NCI-H524 treated with DMSO at 0.1 percent for 48 hours (cell line): ENCODE measurements around the gene MMP25.
"Not testable (repeated sequence)": the region's sequence is repeated elsewhere in the genome, so short reads cannot be mapped to it uniquely, and the experiment has no call there.

Source experiments
- DNase-seq: peaks from one replicate; lab custom pipeline; 2025; lab: John Stamatoyannopoulos, UW

The MMP25 gene

GRCh38 chr16:3074860-3075522, 28.6 kb downstream of the MMP25 start:
- DNase-seq = no peak

DNA sequence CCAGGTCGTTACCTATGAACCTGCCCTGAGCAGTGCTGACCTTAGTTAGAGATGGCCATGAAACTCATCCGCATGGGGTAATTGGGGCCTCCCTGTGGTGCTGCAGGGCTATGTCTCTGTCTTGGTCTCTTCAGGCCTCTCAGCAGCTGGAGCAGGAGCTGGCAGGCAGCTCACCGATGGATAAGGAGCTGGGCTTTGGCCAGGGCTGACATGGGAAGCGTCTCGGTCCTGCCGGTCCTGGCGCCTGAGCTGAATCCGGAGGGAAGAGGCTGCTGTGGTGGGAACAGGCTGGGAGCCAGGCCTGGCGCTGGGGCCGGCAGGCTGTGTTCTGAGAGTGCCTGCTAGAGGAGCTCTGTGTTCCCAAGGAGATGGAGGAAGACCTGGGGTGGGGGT, 29.2 kb downstream of the MMP25 start:
- DNase-seq = no peak

GRCh38 chr16:3075946-3076345, 29.6 kb downstream of the MMP25 start:
- not testable (repeated sequence) for DNase-seq

DNA sequence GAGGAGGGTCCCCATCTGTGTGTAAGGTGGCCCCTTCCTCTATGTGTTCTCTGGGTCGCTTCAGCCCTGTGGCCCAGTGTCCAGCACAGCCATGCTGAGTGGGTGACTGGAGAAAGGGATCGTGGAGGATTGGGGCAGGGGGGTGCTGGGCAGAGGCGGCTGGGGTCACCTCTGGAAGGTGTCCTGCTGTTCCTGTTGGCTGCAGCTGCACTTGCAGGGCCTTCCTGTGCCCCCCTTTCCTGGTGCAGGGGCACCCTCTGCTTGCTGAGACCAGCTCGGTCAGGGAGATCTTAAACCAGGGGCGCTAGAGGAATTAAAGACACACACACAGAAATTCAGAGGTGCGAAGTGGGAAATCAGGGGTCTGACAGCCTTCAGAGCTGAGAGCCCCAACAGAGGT, 30.2 kb downstream of the MMP25 start:
- no peak for DNase-seq

DNA sequence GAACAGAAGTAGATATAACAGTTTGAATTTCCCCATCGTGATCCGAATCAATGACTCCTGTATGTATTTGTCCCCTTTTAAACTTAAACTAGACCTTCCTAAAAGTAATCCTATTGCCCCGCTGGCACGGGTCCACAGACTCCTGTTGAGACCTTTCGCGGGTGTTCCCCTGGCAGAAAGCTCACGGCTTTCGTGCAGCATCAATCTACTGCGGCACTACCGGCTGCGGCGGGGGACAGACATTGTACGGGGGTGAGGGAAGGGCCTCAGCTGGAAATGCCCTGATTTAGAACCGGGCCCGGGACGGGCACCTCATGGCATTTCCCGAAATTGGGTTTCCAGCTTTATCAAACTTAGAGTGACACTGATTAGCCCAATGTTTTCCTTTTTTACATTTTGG, 33.7 kb downstream of the MMP25 start:
- DNase-seq = no peak

DNA sequence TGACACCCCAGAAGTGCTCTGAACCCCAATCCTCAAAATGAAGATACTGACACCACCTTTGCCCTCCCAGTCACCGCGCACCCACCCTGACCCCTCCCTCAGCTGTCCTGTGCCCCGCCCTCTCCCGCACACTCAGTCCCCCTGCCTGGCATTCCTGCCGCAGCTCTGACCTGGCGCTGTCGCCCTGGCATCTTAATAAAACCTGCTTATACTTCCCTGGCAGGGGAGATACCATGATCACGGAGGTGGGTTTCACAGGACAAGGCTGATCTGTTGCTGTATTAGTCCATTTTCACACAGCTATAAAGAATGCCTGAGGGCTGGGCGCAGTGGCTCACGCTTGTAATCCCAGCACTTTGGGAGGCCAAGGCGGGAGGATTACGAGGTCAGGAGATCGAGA, 35.6 kb downstream of the MMP25 start:
- DNase-seq = not testable (repeated sequence)

GRCh38 chr16:3083408-3083807, 37.0 kb downstream of the MMP25 start:
- not testable (repeated sequence) for DNase-seq

- no peak for DNase-seq
Observed at GRCh38 chr16:3084491-3084890, 38.1 kb downstream of the MMP25 start.

DNA sequence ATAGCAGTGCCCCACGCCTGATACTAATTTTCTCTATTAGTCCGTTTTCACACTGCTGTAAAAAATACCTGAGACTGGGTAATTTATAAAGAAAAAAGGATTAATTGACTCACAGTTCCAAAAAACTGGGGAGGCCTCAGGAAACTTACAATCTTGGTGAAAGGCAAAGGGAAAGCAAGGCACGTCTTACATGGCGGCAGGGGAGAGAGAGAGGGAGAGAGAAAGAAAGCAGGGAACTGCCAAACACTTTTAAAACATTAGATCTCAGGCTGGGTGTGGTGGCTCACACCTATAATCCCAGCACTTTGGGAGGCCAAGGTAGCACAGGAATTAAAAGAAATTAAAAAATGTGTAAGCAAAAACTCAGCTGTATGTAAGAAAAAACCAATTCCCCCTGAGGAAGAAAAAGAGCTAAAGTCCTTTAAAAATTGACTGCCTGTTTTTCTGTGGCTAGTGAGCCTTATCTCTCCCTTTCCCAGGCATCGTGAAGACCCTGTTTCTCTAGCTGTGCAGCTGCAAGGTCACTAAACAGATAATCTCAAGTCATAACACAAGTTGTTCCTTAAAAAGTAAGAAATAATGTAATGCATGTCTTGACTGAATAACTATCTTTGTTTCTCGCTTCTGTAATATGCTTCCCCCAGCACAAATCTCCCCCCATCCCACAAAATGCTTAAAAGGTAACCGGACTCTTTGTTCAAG, 38.8 kb downstream of the MMP25 start:
- no peak for DNase-seq

DNA sequence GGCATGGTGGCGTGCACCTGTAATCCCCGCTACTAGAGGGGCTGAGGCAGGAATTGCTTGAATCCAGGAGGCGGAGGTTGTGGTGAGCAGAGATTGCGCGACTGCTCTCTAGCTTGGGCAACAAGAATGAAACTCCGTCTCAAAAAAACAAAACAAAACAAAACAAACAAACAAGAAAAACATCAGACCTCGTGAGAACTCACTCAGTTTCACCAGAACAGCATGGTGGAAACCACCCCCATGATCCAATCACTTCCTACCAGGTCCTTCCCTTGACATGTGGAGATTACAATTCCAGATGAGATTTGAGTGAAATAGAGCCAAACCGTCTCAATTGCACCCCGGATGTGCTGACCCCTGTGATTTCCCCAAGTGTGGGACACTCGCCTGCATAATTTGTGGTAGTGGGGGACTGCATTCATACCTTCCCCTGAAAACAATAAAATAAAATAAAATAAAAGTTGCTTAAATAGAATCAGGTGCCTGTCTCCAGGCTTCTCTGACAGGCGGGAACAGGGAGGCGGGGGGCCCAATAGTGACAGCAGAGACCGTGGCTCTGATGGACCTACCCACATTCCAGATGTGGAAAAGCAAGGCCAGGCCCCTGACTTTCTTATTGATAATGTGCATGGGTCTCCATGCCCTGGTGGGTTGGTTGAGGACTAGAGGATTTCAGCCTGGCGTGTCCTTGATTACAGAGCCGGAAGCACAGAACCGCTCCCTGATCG, 39.7 kb downstream of the MMP25 start:
- DNase-seq = no peak

DNA sequence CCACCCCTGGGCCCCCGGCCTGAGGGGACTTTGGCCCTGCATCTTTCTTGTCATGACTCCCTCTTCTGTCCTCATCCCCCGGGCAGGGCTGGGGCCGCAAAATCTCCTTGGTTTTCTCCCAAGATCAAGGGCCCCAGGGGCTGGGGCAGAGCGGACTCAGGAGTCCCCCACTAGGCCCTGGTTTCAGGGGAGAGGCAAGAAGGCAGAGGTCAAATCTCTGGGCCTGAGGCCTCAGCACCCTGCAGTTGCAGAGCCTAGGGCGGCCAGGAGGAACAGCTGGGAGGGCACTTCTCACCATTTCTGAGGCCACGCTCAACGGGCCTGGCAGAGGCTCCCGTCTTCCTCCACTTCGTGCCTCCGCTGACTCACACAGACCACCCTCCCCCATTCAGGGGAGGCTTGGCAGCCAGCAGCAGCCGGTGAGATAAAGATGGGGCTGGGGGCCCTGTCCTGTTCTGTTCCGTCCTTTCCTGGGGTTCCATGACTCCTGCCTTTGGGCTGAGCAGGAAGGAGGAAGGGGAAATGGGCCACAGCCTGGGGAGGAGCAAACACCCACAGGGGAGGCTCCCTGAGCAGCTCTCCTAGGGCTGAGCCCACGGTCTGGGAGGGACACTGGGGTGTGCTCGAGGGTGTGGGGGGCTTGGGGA, 40.4 kb downstream of the MMP25 start:
- DNase-seq = no peak

DNA sequence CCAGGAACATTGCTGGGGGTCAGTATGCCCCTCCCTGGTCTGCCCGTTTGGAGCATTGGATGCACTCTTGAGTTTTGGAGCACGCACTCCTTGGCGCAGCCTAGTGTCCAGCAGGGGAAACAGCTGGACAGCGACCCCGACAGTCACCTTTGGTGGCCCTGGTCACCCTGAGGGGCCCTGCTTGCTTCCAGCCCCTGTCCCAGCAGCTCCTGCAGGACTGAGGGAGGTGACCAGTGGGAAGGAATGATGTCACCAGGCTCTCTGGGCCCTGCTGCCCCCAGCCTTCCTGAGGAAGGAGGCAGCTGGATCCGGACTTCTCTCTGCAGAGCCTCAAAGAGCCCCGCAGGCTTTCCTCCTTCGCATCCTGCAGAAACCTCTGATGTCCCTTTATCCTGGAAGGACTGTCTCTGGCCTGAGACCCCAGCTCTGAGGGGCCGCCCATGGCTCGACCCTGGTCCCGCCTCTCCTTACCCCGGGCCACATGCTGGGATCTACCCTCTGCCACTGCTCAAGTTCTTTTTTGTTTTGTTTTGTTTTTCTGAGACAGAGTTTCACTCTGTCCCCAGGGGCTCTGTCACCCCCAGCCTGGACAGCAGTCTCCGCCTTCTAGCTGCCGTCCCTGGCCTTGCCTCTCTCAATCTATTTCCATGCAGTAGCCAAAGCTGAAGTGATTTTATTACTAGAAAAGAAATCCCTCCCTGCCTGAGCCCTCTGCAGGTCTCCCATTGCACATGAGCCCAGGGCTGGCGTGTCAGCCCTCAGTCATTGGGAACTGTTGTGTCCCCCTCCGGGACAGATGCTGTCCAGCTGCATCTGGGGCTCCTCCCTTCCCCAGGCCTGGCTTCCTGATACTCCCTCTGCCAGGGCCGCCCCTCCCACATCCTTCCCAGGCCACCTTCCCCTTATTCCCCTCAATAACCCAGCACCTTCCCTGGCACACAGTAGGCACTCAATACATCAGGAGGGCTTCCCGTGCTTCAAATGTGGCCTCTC, 41.2 kb downstream of the MMP25 start:
- no peak for DNase-seq

- no peak for DNase-seq
Observed at GRCh38 chr16:3088450-3088849, 42.1 kb downstream of the MMP25 start.

- no peak for DNase-seq
Observed at GRCh38 chr16:3088925-3089716, 42.8 kb downstream of the MMP25 start.

GRCh38 chr16:3089717-3090592, 43.6 kb downstream of the MMP25 start:
- DNase-seq = no peak

GRCh38 chr16:3091551-3091950, 45.2 kb downstream of the MMP25 start:
- DNase-seq = no peak

GRCh38 chr16:3092501-3092941, 46.2 kb downstream of the MMP25 start:
- DNase-seq = no peak

- no peak for DNase-seq
Observed at GRCh38 chr16:3094289-3095027, 48.1 kb downstream of the MMP25 start.

- DNase-seq = no peak
Observed at GRCh38 chr16:3095869-3096268, 49.5 kb downstream of the MMP25 start.
